HEK293 (cell line): Measurements from ENCODE around the gene MYADML2.

Experiments used
- CTCF ChIA-PET: fragments of 350-600 bp; formaldehyde crosslinking; extraction: SDS; loops from one replicate; lab custom pipeline; 2021; ENCODE audit warnings: antibody characterized with exemption; lab: Yijun Ruan, JAX
- POLR2A ChIA-PET: fragments of 300-600 bp; formaldehyde crosslinking; extraction: SDS; loops from one replicate; lab custom pipeline; 2020; ENCODE audit warnings: antibody characterized with exemption, inconsistent platforms; lab: Yijun Ruan, JAX
- H3K27ac ChIP-seq: fragments of 200-500 bp; sonication (Bioruptor generic); 2 replicates; pipeline ENCODE4 v1.5.1; 2014; ENCODE audit warnings: low read depth, low read length, control low read depth, inconsistent platforms; ENCODE audit errors: extremely low read depth
- H3K36me3 ChIP-seq, 2 experiments: fragments of 200-500 bp in 1 of 2; sonication (Bioruptor generic) in 1 of 2; 1 replicate in 1 of 2; 2 replicates in 1 of 2; pipeline ENCODE4 v1.5.1; 2014 to 2017; ENCODE audit warnings: inconsistent platforms in 2 of 2, low read length in 2 of 2; ENCODE audit not compliant: control insufficient read depth in 2 of 2, insufficient read depth in 1 of 2
- H3K4me1 ChIP-seq: fragments of 200-500 bp; sonication (Bioruptor generic); 2 replicates; pipeline ENCODE4 v1.5.1; 2014; ENCODE audit warnings: mild to moderate bottlenecking, low read length, inconsistent platforms; ENCODE audit not compliant: control insufficient read depth, insufficient read depth
- H3K4me3 ChIP-seq: 2 replicates; pipeline ENCODE4 v1.5.1; 2011; ENCODE audit warnings: low read depth, mild to moderate bottlenecking, control low read depth, low read length, moderate library complexity
- H3K9me3 ChIP-seq: fragments of 200-500 bp; sonication (Bioruptor generic); 2 replicates; pipeline ENCODE4 v1.5.1; 2014; ENCODE audit warnings: low read depth, low read length, inconsistent platforms; ENCODE audit not compliant: control insufficient read depth, insufficient read depth
- EGR2 ChIP-seq: fragments of 450-650 bp; formaldehyde crosslinking; IDR thresholded peaks from 2 replicates; pipeline ENCODE4 v1.5.1; 2016; ENCODE audit warnings: low read depth, missing biosample characterization, missing genetic modification characterization
- GFI1B ChIP-seq: fragments of 450-650 bp; formaldehyde crosslinking; IDR thresholded peaks from 2 replicates; pipeline ENCODE4 v1.5.1; 2016; ENCODE audit warnings: missing biosample characterization, missing genetic modification characterization
- GLIS2 ChIP-seq: fragments of 450-650 bp; formaldehyde crosslinking; IDR thresholded peaks from 2 replicates; pipeline ENCODE4 v1.5.1; 2016; ENCODE audit warnings: missing biosample characterization, missing genetic modification characterization
- HOXD13 ChIP-seq: sonication (generic); formaldehyde crosslinking; IDR thresholded peaks from 2 replicates; pipeline ENCODE4 v1.8.0; 2022; ENCODE audit warnings: missing genetic modification reagents, borderline replicate concordance
- KLF7 ChIP-seq: fragments of 450-650 bp; formaldehyde crosslinking; IDR thresholded peaks from 2 replicates; pipeline ENCODE4 v1.5.1; 2016; ENCODE audit warnings: missing biosample characterization, missing genetic modification characterization, borderline replicate concordance
- MYNN ChIP-seq: fragments of 450-650 bp; formaldehyde crosslinking; IDR thresholded peaks from 2 replicates; pipeline ENCODE4 v1.5.1; 2016; ENCODE audit warnings: missing biosample characterization, missing genetic modification characterization, borderline replicate concordance
- WT1 ChIP-seq: fragments of 450-650 bp; formaldehyde crosslinking; IDR thresholded peaks from 2 replicates; pipeline ENCODE4 v1.5.1; 2016; ENCODE audit warnings: missing biosample characterization, missing genetic modification characterization
- ZBTB8A ChIP-seq: fragments of 450-650 bp; formaldehyde crosslinking; IDR thresholded peaks from 2 replicates; pipeline ENCODE4 v1.5.1; 2016; ENCODE audit warnings: missing biosample characterization, missing genetic modification characterization
- ZIC2 ChIP-seq: fragments of 450-650 bp; formaldehyde crosslinking; IDR thresholded peaks from 2 replicates; pipeline ENCODE4 v1.5.1; 2016; ENCODE audit warnings: missing biosample characterization, missing genetic modification characterization
- ZNF112 ChIP-seq: fragments of 450-650 bp; formaldehyde crosslinking; IDR thresholded peaks from 2 replicates; pipeline ENCODE4 v1.5.0; 2017; ENCODE audit warnings: missing biosample characterization, missing genetic modification characterization
- ZNF184 ChIP-seq: fragments of 450-650 bp; IDR thresholded peaks from 2 replicates; pipeline ENCODE4 v1.5.1; 2018; ENCODE audit warnings: missing biosample characterization, mild to moderate bottlenecking, missing genetic modification characterization
- ZNF2 ChIP-seq: fragments of 450-650 bp; formaldehyde crosslinking; IDR thresholded peaks from 2 replicates; pipeline ENCODE4 v1.5.1; 2016; ENCODE audit warnings: missing biosample characterization, missing genetic modification characterization
- ZNF248 ChIP-seq: fragments of 450-650 bp; formaldehyde crosslinking; IDR thresholded peaks from 2 replicates; pipeline ENCODE4 v1.5.1; 2017; ENCODE audit warnings: missing biosample characterization, missing genetic modification characterization
- ZNF404 ChIP-seq: fragments of 450-650 bp; formaldehyde crosslinking; IDR thresholded peaks from 2 replicates; pipeline ENCODE4 v1.5.1; 2017; ENCODE audit warnings: missing biosample characterization, missing genetic modification characterization
- ZNF426 ChIP-seq: fragments of 450-650 bp; formaldehyde crosslinking; IDR thresholded peaks from 2 replicates; pipeline ENCODE4 v1.5.1; 2017; ENCODE audit warnings: missing biosample characterization, missing genetic modification characterization, mild to moderate bottlenecking, inconsistent platforms, moderate library complexity
- ZNF514 ChIP-seq: fragments of 450-650 bp; formaldehyde crosslinking; IDR thresholded peaks from 2 replicates; pipeline ENCODE4 v1.5.1; 2016; ENCODE audit warnings: missing biosample characterization, missing genetic modification characterization
- ZNF549 ChIP-seq: fragments of 450-650 bp; IDR thresholded peaks from 2 replicates; pipeline ENCODE4 v1.5.1; 2018; ENCODE audit warnings: missing biosample characterization, missing genetic modification characterization, mild to moderate bottlenecking, inconsistent platforms, moderate library complexity
- ZNF623 ChIP-seq: fragments of 450-650 bp; formaldehyde crosslinking; IDR thresholded peaks from 2 replicates; pipeline ENCODE4 v1.5.1; 2016; ENCODE audit warnings: missing biosample characterization, missing genetic modification characterization
- ZNF670 ChIP-seq: fragments of 450-650 bp; formaldehyde crosslinking; IDR thresholded peaks from 2 replicates; pipeline ENCODE4 v1.5.1; 2016; ENCODE audit warnings: missing biosample characterization, missing genetic modification characterization, low read depth
- ZNF785 ChIP-seq: fragments of 450-650 bp; formaldehyde crosslinking; IDR thresholded peaks from 2 replicates; pipeline ENCODE4 v1.5.1; 2016; ENCODE audit warnings: missing biosample characterization, missing genetic modification characterization
- ZNF791 ChIP-seq: fragments of 450-650 bp; formaldehyde crosslinking; IDR thresholded peaks from 2 replicates; pipeline ENCODE4 v1.5.1; 2016; ENCODE audit warnings: missing biosample characterization, missing genetic modification characterization
- ZNF830 ChIP-seq: fragments of 450-650 bp; IDR thresholded peaks from 2 replicates; pipeline ENCODE4 v1.5.0; 2018; ENCODE audit warnings: missing biosample characterization, missing genetic modification characterization, low read depth, mild to moderate bottlenecking, moderate library complexity
- TF ChIP-seq, protein P1 (sequence below): fragments of 450-650 bp; formaldehyde crosslinking; IDR thresholded peaks from 2 replicates; pipeline ENCODE4 v1.5.1; 2016; ENCODE audit warnings: missing biosample characterization, missing genetic modification characterization
- TF ChIP-seq, protein P2 (sequence below): fragments of 450-650 bp; formaldehyde crosslinking; IDR thresholded peaks from 2 replicates; pipeline ENCODE4 v1.5.1; 2017; ENCODE audit warnings: missing biosample characterization, missing genetic modification characterization
- TF ChIP-seq, protein P3 (sequence below): fragments of 450-650 bp; formaldehyde crosslinking; IDR thresholded peaks from 2 replicates; pipeline ENCODE4 v1.5.1; 2016; ENCODE audit warnings: missing biosample characterization, missing genetic modification characterization, low read depth

The MYADML2 gene

DNA sequence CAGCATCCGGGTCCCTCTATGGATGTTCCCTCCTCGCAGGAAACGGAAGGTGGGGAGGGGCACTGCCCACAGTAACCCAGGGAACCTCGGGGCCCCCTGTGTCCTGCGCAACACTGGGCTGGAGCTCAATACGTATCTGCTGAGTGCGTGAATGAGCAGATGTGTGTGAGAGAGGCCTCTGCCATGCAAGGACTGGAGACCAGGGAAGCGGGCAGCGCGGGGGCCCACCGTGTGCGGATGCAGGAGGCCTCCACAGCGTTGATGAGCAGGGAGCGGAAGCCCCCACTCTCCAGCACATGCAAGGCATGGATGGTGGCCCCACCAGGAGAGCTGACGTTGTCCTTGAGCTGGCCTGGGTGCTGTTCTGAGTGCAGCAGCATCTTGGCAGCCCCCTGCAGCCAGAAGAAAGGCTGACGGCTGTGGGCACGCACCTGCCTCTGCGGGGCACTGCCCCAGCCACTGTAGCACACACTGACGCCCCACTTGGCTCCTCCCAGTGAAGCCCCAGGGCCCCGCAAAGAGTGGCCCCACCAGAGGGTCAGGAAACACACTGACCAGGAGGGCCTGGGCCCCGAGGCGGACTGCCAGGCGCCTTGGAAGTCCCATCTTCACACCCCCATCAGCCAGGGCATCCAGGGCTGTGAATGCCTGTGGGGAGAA lies 12.8 kb downstream of the MYADML2 start:
- CTCF ChIA-PET: interaction anchor here (0.6 to 1.0 kb wide), 3 partner anchors 18 to 85 kb away, joined by 3 read pairs; no protein-coding TSS in a partner anchor
- POLR2A ChIA-PET: interaction anchor here (0.9 to 1.8 kb wide), 2 partner anchors 10 kb away, joined by 3 to 5 read pairs; no protein-coding TSS in a partner anchor

DNA sequence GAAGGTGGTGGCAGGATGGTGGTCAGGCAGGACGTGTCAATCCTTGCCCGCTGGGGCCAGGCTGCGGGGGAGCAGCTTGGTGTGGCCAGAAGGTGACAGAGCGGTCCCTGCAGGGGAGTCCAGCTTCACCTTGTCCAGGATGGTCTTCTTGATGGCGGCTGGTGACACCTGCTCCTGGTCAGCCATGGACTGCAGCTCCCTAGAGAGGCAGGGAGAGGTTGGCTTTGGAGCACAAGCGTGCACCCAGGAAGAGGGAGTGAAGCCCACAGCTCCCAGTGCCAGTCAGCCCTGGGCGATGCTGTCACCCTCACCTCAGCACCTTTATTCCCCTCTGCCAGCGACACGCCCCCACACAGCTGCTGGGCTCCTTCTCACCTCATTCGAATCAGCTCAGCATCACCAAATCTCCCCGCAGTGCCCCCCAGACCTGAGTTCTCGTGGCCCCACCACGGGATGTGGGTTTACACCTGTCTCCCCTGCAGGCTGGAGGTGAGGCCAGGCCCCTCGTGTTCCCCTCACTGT lies 13.8 kb downstream of the MYADML2 start:
- no peak for TF ChIP-seq ZNF248
- no peak for TF ChIP-seq ZNF549 (tag by site-specific recombination)
- peak; percentile 23; the same call in 1 of the 2 replicates for TF ChIP-seq EGR2
- 0 out of 2 replicates have a peak, but pooled peaks have one; percentile 28 for TF ChIP-seq GLIS2
- POLR2A ChIA-PET: interaction anchor here (0.9 to 1.8 kb wide), 2 partner anchors 9 to 11 kb away, joined by 3 to 5 read pairs; no protein-coding TSS in a partner anchor
- no peak overlapping the region for H3K27ac ChIP-seq
- H3K4me1 ChIP-seq: no peaks in the 10 kb centered on the region; the same call in 1 of the 2 replicates
- no peak overlapping the region for H3K4me3 ChIP-seq
- H3K9me3 ChIP-seq: no peaks in the 10 kb centered on the region
- CTCF ChIA-PET: interaction anchor here (0.7 kb wide), 1 partner anchor 86 kb away, joined by 3 read pairs; no protein-coding TSS in a partner anchor
- H3K36me3 ChIP-seq: peaks cover 0 to 13% of the 10 kb centered on the region in 2 experiments; a peak in 1 of 3 replicates

More for the DNA sequence above, 12.8 kb downstream of the MYADML2 start:
- Histone ChIP-seq H3K9me3 (no peaks in the 10 kb centered on the region), H3K4me1 (no peaks in the 10 kb centered on the region; the same call in 1 of the 2 replicates), H3K27ac (no peak overlapping the region), H3K36me3 (peaks cover 0 to 13% of the 10 kb centered on the region in 2 experiments; a peak in 1 of 3 replicates), H3K4me3 (no peak overlapping the region)
- TF ChIP-seq, protein P1, sequence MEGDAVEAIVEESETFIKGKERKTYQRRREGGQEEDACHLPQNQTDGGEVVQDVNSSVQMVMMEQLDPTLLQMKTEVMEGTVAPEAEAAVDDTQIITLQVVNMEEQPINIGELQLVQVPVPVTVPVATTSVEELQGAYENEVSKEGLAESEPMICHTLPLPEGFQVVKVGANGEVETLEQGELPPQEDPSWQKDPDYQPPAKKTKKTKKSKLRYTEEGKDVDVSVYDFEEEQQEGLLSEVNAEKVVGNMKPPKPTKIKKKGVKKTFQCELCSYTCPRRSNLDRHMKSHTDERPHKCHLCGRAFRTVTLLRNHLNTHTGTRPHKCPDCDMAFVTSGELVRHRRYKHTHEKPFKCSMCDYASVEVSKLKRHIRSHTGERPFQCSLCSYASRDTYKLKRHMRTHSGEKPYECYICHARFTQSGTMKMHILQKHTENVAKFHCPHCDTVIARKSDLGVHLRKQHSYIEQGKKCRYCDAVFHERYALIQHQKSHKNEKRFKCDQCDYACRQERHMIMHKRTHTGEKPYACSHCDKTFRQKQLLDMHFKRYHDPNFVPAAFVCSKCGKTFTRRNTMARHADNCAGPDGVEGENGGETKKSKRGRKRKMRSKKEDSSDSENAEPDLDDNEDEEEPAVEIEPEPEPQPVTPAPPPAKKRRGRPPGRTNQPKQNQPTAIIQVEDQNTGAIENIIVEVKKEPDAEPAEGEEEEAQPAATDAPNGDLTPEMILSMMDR (tag by site-specific recombination): no peak
- TF ChIP-seq WT1 (tag by site-specific recombination): no peak
- TF ChIP-seq, protein P2, sequence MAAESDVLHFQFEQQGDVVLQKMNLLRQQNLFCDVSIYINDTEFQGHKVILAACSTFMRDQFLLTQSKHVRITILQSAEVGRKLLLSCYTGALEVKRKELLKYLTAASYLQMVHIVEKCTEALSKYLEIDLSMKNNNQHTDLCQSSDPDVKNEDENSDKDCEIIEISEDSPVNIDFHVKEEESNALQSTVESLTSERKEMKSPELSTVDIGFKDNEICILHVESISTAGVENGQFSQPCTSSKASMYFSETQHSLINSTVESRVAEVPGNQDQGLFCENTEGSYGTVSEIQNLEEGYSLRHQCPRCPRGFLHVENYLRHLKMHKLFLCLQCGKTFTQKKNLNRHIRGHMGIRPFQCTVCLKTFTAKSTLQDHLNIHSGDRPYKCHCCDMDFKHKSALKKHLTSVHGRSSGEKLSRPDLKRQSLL (tag by site-specific recombination): no peak
- no peak for TF ChIP-seq ZNF623
- TF ChIP-seq KLF7: no peak
- no peak for TF ChIP-seq ZNF2
- no peak for TF ChIP-seq ZNF184 (tag by site-specific recombination)
- no peak for TF ChIP-seq ZNF514 (tag by site-specific recombination)
- TF ChIP-seq ZNF830 (tag by site-specific recombination): no peak
- no peak for TF ChIP-seq HOXD13 (CRISPR knock-in tag)
- TF ChIP-seq ZNF404 (tag by site-specific recombination): no peak
- TF ChIP-seq ZIC2: 0 out of 2 replicates have a peak, but pooled peaks have one; percentile 19
- no peak for TF ChIP-seq GFI1B (tag by site-specific recombination)
- no peak for TF ChIP-seq ZNF785
- TF ChIP-seq ZBTB8A (tag by site-specific recombination): 0 out of 2 replicates have a peak, but pooled peaks have one; percentile 21
- no peak for TF ChIP-seq ZNF791 (tag by site-specific recombination)
- TF ChIP-seq, protein P3, sequence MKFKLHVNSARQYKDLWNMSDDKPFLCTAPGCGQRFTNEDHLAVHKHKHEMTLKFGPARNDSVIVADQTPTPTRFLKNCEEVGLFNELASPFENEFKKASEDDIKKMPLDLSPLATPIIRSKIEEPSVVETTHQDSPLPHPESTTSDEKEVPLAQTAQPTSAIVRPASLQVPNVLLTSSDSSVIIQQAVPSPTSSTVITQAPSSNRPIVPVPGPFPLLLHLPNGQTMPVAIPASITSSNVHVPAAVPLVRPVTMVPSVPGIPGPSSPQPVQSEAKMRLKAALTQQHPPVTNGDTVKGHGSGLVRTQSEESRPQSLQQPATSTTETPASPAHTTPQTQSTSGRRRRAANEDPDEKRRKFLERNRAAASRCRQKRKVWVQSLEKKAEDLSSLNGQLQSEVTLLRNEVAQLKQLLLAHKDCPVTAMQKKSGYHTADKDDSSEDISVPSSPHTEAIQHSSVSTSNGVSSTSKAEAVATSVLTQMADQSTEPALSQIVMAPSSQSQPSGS (tag by site-specific recombination): no peak
- no peak for TF ChIP-seq ZNF112
- no peak for TF ChIP-seq MYNN (tag by site-specific recombination)
- TF ChIP-seq ZNF670 (tag by site-specific recombination): no peak
- no peak for TF ChIP-seq ZNF426 (tag by site-specific recombination)
- TF ChIP-seq GLIS2: peak; percentile 38; the same call in 1 of the 2 replicates
